HCT116 (cell line): ENCODE results near the gene FBXO40.

ENCODE experiments used
- CBX3 ChIP-seq: IDR thresholded peaks from 2 replicates; pipeline ENCODE4 v1.6.1; 2012; ENCODE audit warnings: low read depth
- CTCF ChIP-seq, 3 experiments: fragments of 200-600 bp in 1 of 3; sonication (generic) in 1 of 3; IDR thresholded peaks in 2 of 3; conservative IDR thresholded peaks in 1 of 3; 2 replicates each; pipeline ENCODE4 v1.5.1; 2012 to 2017; ENCODE audit warnings: low read depth in 2 of 3, low read length in 2 of 3, antibody characterized with exemption in 1 of 3, borderline replicate concordance in 1 of 3, control low read depth in 1 of 3, mild to moderate bottlenecking in 1 of 3, mixed read lengths in 1 of 3, mixed run types in 1 of 3, moderate library complexity in 1 of 3; ENCODE audit not compliant: insufficient read depth in 1 of 3
- EGR1 ChIP-seq: IDR thresholded peaks from 2 replicates; pipeline ENCODE4 v1.6.1; 2012; ENCODE audit warnings: low read depth
- EZH2 ChIP-seq: fragments of 200-600 bp; sonication (generic); IDR thresholded peaks from 2 replicates; pipeline ENCODE4 v1.6.1; 2017; ENCODE audit warnings: antibody characterized with exemption, mixed run types
- EZH2phosphoT487 ChIP-seq: fragments of 200-600 bp; IDR thresholded peaks from 2 replicates; pipeline ENCODE4 v1.6.1; 2018; ENCODE audit warnings: antibody characterized with exemption, borderline replicate concordance
- JUND ChIP-seq: IDR thresholded peaks from 2 replicates; pipeline ENCODE4 v1.6.1; 2012
- MAX ChIP-seq: IDR thresholded peaks from 2 replicates; pipeline ENCODE4 v1.6.1; 2012
- POLR2A ChIP-seq: IDR thresholded peaks from 2 replicates; pipeline ENCODE4 v1.7.0; 2011; ENCODE audit warnings: borderline replicate concordance; ENCODE audit not compliant: insufficient read depth, insufficient read length; ENCODE audit errors: extremely low read depth
- POLR2AphosphoS5 ChIP-seq: IDR thresholded peaks from 2 replicates; pipeline ENCODE4 v1.6.1; 2011; ENCODE audit warnings: mild to moderate bottlenecking, low read depth, low read length, moderate library complexity
- SRF ChIP-seq: IDR thresholded peaks from 2 replicates; pipeline ENCODE4 v1.6.1; 2012; ENCODE audit warnings: low read depth
- YY1 ChIP-seq: IDR thresholded peaks from 2 replicates; pipeline ENCODE4 v1.6.1; 2011; ENCODE audit warnings: low read length, low read depth, moderate library complexity, mild to moderate bottlenecking; ENCODE audit not compliant: insufficient replicate concordance; ENCODE audit errors: extremely low read depth
- ZBTB33 ChIP-seq: IDR thresholded peaks from 2 replicates; pipeline ENCODE4 v1.6.1; 2011; ENCODE audit warnings: mild to moderate bottlenecking, low read length, moderate library complexity; ENCODE audit not compliant: insufficient replicate concordance; ENCODE audit errors: extremely low read depth
- ZNF274 ChIP-seq: fragments of 200-500 bp; sonication (Bioruptor generic); IDR thresholded peaks from 2 replicates; pipeline ENCODE4 v1.6.1; 2014; ENCODE audit warnings: mild to moderate bottlenecking, low read depth, low read length, inconsistent platforms

- TF ChIP-seq CTCF (IDR thresholded peaks at IDR 0.05 in 2 of 3, conservative IDR thresholded peaks at IDR 0.05 in 1 of 3; ENCODE audit: borderline replicate concordance in 1 of 3, insufficient read depth in 1 of 3, low read depth in 2 of 3, low read length in 2 of 3) (no peak), POLR2AphosphoS5 (no peak), POLR2A (no peak), ZNF274 (no peak), ZBTB33 (no peak), EGR1 (no peak), EZH2 (no peak), SRF (no peak), CBX3 (no peak), EZH2phosphoT487 (no peak), YY1 (no peak), MAX (no peak), JUND (no peak)
Measured at GRCh38 chr3:121667333-121667732, 74.2 kb downstream of the FBXO40 start.
